HG03025 (cell line): ENCODE data around the gene OR52L1.
"Not testable (repeated sequence)": the region's sequence is repeated elsewhere in the genome, so short reads cannot be mapped to it uniquely, and the experiment has no call there.

ENCODE experiments used
- ATAC-seq: cut with Tn5 transposase; IDR thresholded peaks from one replicate; pipeline ENCODE4 v1.9.1; 2021; ENCODE audit warnings: mild to moderate bottlenecking, moderate library complexity; ENCODE audit not compliant: unreplicated experiment, low FRiP score

OR52L1 gene

GRCh38 chr11:5986885-5987284, at the start of gene OR52L1:
Gene OR52L1 (minus strand): TSS chr11:5986985. CDS start chr11:5986930, 55 bp downstream.
- ATAC-seq: no peak

- no peak for ATAC-seq
Observed at GRCh38 chr11:6030708-6031405, 44.1 kb upstream of the OR52L1 start, which contains the start of gene OR56A1. Gene OR56A1 (minus strand): TSS chr11:6030758. CDS start chr11:6027692, 3,066 bp downstream.

- ATAC-seq: no peak
Observed at GRCh38 chr11:6027501-6027900, 40.7 kb upstream of the OR52L1 start.

GRCh38 chr11:6025056-6025455, 38.3 kb upstream of the OR52L1 start:
- ATAC-seq: no peak

- ATAC-seq: no peak
Observed at GRCh38 chr11:6022956-6023355, 36.2 kb upstream of the OR52L1 start.

GRCh38 chr11:6013042-6013441, 26.3 kb upstream of the OR52L1 start:
- no peak for ATAC-seq

GRCh38 chr11:6012035-6012668, 25.4 kb upstream of the OR52L1 start:
- ATAC-seq: no peak

- ATAC-seq: no peak
Observed at GRCh38 chr11:6006846-6007245, 20.1 kb upstream of the OR52L1 start, which contains the start of gene OR56A4. Gene OR56A4 (minus strand): TSS chr11:6006946. CDS start chr11:6002992, 3,954 bp downstream.

- ATAC-seq: no peak
Observed at GRCh38 chr11:6006395-6006794, 19.6 kb upstream of the OR52L1 start.

- ATAC-seq: no peak
Observed at GRCh38 chr11:6002202-6002699, 15.5 kb upstream of the OR52L1 start.

GRCh38 chr11:5994791-5995190, 8.0 kb upstream of the OR52L1 start:
- no peak for ATAC-seq

- ATAC-seq: no peak
Observed at GRCh38 chr11:5992604-5993251, 5.9 kb upstream of the OR52L1 start.

GRCh38 chr11:5992150-5992549, 5.4 kb upstream of the OR52L1 start:
- no peak for ATAC-seq

- no peak for ATAC-seq
Observed at GRCh38 chr11:5989203-5989602, 2.4 kb upstream of the OR52L1 start.

GRCh38 chr11:5983443-5983842, 3.3 kb downstream of the OR52L1 start:
- no peak for ATAC-seq

- no peak for ATAC-seq
Observed at GRCh38 chr11:5973530-5973929, 13.3 kb downstream of the OR52L1 start.

- no peak for ATAC-seq
Observed at GRCh38 chr11:5968394-5968793, 18.4 kb downstream of the OR52L1 start, which contains the start of gene OR56A5. Gene OR56A5 (minus strand): TSS chr11:5968494. CDS start chr11:5968494, 0 bp downstream.

GRCh38 chr11:5967708-5968107, 19.1 kb downstream of the OR52L1 start:
- ATAC-seq: no peak

- no peak for ATAC-seq
Observed at GRCh38 chr11:5966958-5967357, 19.8 kb downstream of the OR52L1 start.

- ATAC-seq: not testable (repeated sequence)
Observed at GRCh38 chr11:5960704-5961320, 26.0 kb downstream of the OR52L1 start.

- no peak for ATAC-seq
Observed at GRCh38 chr11:5955586-5955985, 31.2 kb downstream of the OR52L1 start.
